ENCODE results near the gene PDE4DIP. TPM values are rescaled to one million over a fixed set of nuclear protein-coding genes. Genes with fewer than 3 reads are reported as not detected.
"Not testable (repeated sequence)": the region's sequence is repeated elsewhere in the genome, so short reads cannot be mapped to it uniquely, and the experiment has no call there.

The PDE4DIP gene
- polyA plus RNA-seq, 1 donor: 130 TPM

DNA sequence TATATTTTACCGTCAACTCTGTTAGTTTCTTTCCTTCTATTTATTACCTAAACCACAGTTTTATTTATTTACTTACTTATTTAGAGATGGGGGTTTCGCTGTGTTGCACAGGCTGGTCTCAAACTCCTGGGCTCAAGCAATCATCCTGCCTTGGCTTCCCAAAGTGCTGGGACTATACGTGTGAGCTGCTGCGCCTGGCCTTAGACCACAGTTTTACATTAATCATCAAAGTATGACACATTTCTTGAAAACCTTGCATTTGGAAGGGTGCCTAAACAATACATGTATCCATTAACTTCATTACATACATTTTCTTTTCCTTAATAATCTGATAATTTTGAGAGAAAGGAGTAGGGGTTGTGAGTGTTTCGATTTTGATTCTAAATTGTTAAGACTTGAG is 124.9 kb downstream of the PDE4DIP start:
- DNase-seq: not testable (repeated sequence)

- not testable (repeated sequence) for DNase-seq
Measured at GRCh38 chr1:148975453-148975852, 131.2 kb downstream of the PDE4DIP start.

- DNase-seq: not testable (repeated sequence)
Measured at GRCh38 chr1:148975866-148976537, 131.8 kb downstream of the PDE4DIP start.

DNA sequence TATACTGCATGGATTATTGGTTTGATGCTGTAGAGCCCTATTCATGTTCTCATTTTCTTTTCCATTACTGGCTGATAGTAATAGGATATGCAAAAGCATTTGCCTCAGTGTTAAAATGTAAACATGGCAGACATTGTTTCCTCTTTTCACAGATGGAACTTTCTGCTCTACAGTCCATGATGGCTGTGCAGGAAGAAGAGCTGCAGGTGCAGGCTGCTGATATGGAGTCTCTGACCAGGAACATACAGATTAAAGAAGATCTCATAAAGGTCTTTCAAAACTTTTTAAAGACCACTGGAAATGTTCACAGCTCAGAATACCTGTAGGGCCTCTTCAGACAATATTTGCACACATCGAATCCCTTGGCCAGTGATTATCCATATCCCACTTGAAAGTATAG is 133.6 kb downstream of the PDE4DIP start:
- DNase-seq: not testable (repeated sequence)

DNA sequence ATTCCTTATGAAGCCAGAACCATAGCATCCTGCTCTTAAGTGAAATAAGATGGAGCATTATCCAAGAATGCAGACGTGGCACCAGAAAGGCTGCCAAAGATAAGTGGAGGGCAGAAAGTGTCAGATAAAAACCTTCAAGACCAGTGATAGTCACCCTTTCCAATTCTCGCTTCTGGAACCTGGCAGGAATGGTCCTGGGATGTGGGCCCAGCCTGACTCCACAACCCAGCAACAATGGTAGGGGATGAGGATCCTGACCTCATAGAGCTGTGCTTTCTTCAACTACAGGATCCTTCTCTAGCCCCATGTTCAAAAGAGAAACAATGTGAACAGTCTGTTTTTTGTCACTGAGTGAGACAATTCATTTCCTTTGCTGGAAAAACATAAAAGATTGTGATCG is 145.2 kb downstream of the PDE4DIP start:
- DNase-seq: not testable (repeated sequence)

- not testable (repeated sequence) for DNase-seq
Measured at GRCh38 chr1:148990233-148990788, 146.1 kb downstream of the PDE4DIP start.

DNA sequence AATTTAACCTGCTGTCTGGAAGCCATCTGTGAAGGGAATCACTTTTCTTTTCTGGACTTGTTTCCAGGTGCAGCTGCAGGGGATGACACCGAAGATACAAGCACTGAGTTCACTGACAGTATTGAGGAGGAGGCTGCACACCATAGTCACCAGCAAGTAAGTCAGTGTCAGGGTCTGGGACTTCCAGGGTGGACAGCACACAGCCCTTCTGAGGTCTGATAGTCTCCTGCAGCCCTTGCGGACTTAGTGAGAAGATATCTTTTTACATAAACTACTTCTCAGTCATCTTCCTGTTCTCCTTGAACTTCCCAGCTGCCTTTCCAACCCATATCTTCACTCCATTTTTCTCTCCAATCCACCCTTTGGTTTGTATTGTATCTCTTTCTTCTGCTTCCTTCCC is 147.6 kb downstream of the PDE4DIP start:
- not testable (repeated sequence) for DNase-seq

DNA sequence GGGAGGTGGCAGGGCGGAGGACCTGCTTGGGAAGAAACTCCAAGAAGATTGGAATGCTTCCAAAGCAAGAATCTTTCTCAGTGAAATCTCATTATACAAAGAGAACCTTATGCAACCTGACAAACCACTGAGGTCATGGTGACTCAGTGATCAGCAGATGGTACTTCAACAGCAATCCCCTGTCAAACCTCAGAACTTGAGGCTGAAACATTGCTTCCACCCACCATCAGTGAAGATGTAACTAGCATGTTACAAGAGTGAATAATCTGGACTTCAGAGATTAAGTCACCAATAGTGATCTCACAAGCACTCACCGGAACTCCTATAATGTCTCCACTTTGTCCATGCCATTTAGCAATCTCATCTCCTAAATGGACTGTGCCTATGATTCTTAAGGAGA is 148.1 kb downstream of the PDE4DIP start:
- DNase-seq: not testable (repeated sequence)

- not testable (repeated sequence) for DNase-seq
Measured at GRCh38 chr1:148996449-148997224, 152.4 kb downstream of the PDE4DIP start.

DNA sequence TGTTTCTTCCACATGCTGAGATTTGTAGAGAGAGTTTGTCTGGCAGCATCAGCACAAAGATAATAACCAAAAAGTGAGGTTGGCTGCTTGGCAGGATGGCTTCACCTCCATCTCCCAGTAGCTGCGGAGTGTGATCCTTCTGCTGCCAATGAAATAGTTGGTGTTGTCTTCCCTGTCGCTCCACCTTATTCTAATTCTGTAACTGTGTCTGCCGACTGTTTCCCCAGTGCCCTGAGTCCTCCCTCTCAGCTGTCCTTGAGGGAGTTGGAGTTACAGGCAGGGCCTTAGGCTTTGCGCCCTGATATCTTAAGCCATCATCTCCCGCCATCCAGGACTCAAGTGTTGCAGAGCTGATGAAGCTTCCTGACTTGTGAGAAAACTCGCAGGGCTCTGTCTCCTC is 153.2 kb downstream of the PDE4DIP start:
- DNase-seq: not testable (repeated sequence)

DNA sequence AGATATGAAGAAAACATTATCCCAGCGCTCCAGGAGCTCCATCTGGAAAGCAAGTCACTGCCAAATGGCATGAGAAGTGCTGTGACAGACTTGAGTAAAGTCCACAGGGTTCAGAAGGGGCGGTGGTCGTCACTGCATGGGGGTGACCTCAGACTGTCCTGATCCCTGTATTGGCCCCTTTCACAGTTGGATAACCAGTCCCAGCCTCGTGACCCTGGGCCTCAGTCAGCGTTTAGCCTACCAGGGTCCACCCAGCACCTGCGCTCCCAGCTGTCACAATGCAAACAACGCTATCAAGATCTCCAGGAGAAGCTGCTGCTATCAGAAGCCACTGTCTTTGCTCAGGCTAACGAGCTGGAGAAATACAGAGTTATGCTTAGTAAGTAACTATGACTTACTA is 158.4 kb downstream of the PDE4DIP start:
- not testable (repeated sequence) for DNase-seq

GRCh38 chr1:149008326-149008725 is 164.1 kb downstream of the PDE4DIP start:
- DNase-seq: not testable (repeated sequence)

DNA sequence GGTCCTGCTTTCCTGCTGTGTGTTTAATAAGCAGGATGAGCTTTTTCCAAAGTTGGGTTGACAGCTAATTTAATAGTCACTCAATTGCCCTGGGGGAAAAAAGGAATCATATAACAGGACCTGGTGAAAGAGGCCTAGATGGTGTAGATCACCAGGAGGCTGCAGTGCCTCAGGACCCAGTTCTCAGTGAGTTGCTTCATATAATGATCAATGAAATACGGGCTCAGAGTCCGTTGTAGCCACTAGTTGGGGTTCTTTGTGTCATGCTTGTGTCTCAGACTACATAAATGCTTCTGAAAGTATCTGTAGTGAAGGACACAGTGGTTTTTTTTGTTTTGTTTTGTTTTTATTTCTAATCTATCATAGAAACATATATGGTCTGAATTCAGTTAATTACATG is 164.5 kb downstream of the PDE4DIP start:
- not testable (repeated sequence) for DNase-seq

- not testable (repeated sequence) for DNase-seq
Measured at GRCh38 chr1:149009761-149010160, 165.5 kb downstream of the PDE4DIP start.

- not testable (repeated sequence) for DNase-seq
Measured at GRCh38 chr1:149012599-149012998, 168.4 kb downstream of the PDE4DIP start.

GRCh38 chr1:149013513-149013912 is 169.3 kb downstream of the PDE4DIP start:
- DNase-seq: not testable (repeated sequence)

DNA sequence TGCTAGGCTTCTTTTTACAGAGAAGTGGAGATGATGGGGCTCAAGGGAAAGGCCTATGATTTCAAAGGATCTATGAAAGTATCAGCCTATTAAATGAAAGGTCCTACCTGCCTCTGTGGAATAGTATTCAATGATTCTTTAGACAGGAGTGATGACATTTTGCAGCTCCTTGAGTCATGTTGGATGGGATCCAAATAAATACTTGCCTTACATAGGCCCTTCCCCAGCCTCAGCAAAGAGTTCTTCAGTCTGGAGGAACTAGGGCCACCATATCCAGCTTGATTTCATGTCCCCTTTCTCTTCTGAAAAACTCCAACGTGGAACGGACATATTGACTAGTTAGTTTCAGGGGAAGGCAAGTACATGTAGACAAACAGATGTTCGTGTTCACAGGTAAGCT is 171.3 kb downstream of the PDE4DIP start:
- DNase-seq: not testable (repeated sequence)

DNA sequence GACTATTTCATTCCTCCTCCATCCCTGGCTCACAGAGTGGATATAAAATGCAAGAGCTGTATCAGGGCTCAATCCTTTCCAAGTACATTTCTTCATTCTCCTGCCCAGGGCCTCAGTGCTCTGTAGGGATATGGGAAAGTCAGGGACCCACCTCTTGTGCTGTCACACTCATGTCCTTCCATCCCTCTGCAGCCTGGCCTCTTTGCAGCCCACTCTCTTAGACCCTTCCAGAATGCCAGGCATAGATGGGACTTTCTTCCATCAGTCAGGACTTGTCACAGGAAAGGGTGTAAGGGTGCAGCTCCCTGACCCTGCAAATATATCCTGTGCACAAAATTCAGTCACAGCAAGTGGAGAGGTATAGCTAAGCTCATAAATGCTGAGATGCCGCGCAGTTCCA is 172.4 kb downstream of the PDE4DIP start:
- DNase-seq: not testable (repeated sequence)

DNA sequence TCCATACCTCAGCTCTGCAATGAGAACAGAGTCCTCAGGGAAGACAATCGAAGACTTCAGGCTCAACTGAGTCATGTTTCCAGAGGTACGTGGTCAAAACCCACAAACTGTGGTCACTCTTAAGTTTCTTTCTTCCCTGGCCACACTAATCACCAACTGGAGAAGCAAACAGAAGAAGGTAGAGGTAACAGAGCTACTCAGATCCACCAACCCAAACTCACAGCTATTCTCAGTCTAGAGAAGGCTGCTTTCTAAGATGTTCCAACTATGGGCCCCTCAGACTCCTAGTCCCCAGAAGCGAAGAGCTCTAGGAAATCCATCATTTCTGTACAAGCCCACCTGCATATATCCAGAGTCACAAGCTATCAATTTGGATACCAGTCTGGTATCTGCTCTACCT is 174.3 kb downstream of the PDE4DIP start:
- not testable (repeated sequence) for DNase-seq

- DNase-seq: not testable (repeated sequence)
Measured at GRCh38 chr1:149024327-149024726, 180.1 kb downstream of the PDE4DIP start.

DNA sequence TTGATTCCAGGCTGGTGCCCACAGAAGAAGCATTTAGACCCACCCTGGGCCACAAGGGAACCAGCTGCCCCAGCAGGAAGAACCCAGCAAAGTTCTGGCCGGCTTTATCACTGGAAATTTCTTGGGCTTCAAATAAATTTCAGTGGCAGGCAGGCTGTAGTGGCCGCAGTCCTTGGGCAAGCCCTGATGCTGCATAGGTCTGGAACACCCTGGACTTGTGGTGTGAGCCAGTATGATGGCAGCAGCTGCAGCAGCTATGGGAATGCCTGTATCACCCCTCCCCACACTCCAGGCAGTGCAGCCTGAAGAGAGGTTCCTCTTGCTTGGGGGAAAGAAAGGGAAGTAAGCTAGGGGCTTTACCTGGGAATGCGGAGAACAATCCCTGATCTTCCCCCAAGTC is 189.7 kb downstream of the PDE4DIP start:
- not testable (repeated sequence) for DNase-seq

DNA sequence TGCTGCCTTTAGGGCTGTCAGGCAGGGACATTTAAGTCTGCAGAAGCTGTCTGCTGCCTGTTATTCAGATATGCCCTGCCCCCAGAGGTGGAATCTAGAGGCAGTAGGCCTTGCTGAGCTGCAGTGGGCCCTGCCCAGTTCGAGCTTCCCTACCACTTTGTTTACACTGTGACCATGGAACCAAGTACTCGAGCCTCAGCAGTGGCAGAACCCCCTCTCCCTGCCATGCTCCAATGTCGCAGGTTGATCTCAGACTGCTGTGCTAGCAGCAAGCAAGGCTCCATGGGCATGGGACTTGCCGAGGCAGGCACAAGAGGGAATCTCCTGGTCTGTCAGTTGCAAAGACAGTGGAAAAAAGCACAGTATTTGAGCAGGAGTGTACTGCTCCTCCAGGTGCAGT is 198.8 kb downstream of the PDE4DIP start:
- not testable (repeated sequence) for DNase-seq

- not testable (repeated sequence) for DNase-seq
Measured at GRCh38 chr1:149064611-149065010, 220.4 kb downstream of the PDE4DIP start.
